ENCODE results near the gene ETS2.

- TF ChIP-seq, protein P1, sequence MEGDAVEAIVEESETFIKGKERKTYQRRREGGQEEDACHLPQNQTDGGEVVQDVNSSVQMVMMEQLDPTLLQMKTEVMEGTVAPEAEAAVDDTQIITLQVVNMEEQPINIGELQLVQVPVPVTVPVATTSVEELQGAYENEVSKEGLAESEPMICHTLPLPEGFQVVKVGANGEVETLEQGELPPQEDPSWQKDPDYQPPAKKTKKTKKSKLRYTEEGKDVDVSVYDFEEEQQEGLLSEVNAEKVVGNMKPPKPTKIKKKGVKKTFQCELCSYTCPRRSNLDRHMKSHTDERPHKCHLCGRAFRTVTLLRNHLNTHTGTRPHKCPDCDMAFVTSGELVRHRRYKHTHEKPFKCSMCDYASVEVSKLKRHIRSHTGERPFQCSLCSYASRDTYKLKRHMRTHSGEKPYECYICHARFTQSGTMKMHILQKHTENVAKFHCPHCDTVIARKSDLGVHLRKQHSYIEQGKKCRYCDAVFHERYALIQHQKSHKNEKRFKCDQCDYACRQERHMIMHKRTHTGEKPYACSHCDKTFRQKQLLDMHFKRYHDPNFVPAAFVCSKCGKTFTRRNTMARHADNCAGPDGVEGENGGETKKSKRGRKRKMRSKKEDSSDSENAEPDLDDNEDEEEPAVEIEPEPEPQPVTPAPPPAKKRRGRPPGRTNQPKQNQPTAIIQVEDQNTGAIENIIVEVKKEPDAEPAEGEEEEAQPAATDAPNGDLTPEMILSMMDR (IDR thresholded peaks at IDR 0.05; ENCODE audit: insufficient read depth, low read length, poor library complexity, severe bottlenecking): no peak
- TF ChIP-seq EZH2phosphoT487 (conservative IDR thresholded peaks at IDR 0.05; ENCODE audit: low read length): no peak
These were observed 10.8 kb downstream of the ETS2 start for GRCh38 chr21:38816400-38816977.
